H1 (cell line): ENCODE measurements around the gene YIF1B.

ENCODE experiments used
- CBX5 ChIP-seq: fragments of 300-800, 300-1000 bp; sonication (generic); IDR thresholded peaks from 2 replicates; pipeline ENCODE4 v1.7.1; 2016; ENCODE audit warnings: antibody characterized with exemption, low read length, low read depth
- EZH2 ChIP-seq: fragments of 200-600 bp; sonication (generic); IDR thresholded peaks from 2 replicates; pipeline ENCODE4 v1.7.1; 2012; ENCODE audit warnings: low read depth, mild to moderate bottlenecking, moderate library complexity, low read length, inconsistent platforms; ENCODE audit not compliant: severe bottlenecking
- POLR2A ChIP-seq, 2 experiments: IDR thresholded peaks; 1 replicate in 1 of 2; 2 replicates in 1 of 2; pipeline ENCODE4 v1.6.1; 2011; ENCODE audit warnings: low read depth in 2 of 2, low read length in 2 of 2, mild to moderate bottlenecking in 2 of 2; ENCODE audit errors: control extremely low read depth in 1 of 2
- ZNF274 ChIP-seq: IDR thresholded peaks from 2 replicates; pipeline ENCODE4 v1.7.0; 2012; ENCODE audit warnings: low read length, borderline replicate concordance; ENCODE audit errors: extremely low read depth
- TF ChIP-seq, protein P1 (sequence below), 3 experiments: IDR thresholded peaks; 1 replicate in 2 of 3; 2 replicates in 1 of 3; pipeline versions ENCODE4 v1.5.1 to v1.6.1; 2011; ENCODE audit warnings: low read length in 3 of 3, mild to moderate bottlenecking in 3 of 3, inconsistent platforms in 2 of 3, low read depth in 1 of 3, moderate library complexity in 1 of 3; ENCODE audit not compliant: insufficient read depth in 1 of 3; ENCODE audit errors: control extremely low read depth in 1 of 3
- TF ChIP-seq, protein P2 (sequence below): IDR thresholded peaks from 2 replicates; pipeline ENCODE4 v1.6.1; 2011; ENCODE audit warnings: low read depth, mild to moderate bottlenecking, low read length; ENCODE audit not compliant: insufficient read depth

DNA sequence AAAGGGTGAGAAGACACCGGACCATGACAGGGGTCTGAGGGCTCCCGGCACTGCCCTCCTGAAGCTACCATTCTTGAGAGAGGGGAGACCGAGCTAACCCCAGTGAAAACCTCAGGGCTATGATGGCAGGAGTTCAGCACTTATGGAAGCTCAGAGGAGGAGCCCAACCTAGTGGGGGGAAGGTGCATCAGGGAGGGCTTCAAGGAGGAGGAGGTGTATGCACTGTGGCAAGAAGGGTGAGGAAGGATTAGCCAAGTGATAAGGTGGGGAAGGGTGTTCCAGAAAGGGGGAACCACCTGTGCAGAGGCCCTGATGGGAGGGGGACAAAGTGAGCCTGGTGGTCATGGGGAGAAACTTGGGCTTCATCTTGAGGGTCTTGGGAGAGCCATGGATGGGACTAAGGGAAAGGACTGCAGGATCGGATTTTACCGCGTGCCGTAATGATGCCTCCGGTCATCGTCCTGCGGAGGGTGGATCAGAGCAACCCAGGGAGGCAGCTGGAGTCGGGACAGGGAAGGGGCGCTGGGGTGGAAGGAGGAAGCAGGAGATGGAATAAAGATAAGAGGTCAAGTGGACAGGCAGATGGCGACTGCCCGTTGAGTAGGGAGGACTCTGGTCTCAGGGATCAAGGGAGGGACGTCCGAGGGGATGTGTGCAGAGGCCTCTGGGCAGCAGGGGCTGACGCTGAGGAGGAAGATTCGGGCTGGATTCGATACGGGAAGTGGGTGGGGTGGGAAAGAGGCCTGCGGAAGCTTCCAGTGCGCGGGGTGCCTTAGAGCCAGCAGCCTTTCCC lies 45.3 kb upstream of the YIF1B start:
- TF ChIP-seq CBX5 (no peak), EZH2 (no peak), ZNF274 (no peak), POLR2A (IDR thresholded peaks at IDR 0.05; ENCODE audit: control extremely low read depth in 1 of 2, low read depth in 2 of 2, low read length in 2 of 2) (no peak)
- TF ChIP-seq, protein P1, sequence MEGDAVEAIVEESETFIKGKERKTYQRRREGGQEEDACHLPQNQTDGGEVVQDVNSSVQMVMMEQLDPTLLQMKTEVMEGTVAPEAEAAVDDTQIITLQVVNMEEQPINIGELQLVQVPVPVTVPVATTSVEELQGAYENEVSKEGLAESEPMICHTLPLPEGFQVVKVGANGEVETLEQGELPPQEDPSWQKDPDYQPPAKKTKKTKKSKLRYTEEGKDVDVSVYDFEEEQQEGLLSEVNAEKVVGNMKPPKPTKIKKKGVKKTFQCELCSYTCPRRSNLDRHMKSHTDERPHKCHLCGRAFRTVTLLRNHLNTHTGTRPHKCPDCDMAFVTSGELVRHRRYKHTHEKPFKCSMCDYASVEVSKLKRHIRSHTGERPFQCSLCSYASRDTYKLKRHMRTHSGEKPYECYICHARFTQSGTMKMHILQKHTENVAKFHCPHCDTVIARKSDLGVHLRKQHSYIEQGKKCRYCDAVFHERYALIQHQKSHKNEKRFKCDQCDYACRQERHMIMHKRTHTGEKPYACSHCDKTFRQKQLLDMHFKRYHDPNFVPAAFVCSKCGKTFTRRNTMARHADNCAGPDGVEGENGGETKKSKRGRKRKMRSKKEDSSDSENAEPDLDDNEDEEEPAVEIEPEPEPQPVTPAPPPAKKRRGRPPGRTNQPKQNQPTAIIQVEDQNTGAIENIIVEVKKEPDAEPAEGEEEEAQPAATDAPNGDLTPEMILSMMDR (IDR thresholded peaks at IDR 0.05; ENCODE audit: control extremely low read depth in 1 of 3, insufficient read depth in 1 of 3, low read depth in 1 of 3, low read length in 3 of 3): no peak
- TF ChIP-seq, protein P2, sequence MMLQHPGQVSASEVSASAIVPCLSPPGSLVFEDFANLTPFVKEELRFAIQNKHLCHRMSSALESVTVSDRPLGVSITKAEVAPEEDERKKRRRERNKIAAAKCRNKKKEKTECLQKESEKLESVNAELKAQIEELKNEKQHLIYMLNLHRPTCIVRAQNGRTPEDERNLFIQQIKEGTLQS: no peak
